NCI-H1048 (cell line): ENCODE measurements around the gene ESPL1.

Source experiments
- DNase-seq: peaks from one replicate; lab custom pipeline; 2025; lab: John Stamatoyannopoulos, UW

Gene ESPL1

DNA sequence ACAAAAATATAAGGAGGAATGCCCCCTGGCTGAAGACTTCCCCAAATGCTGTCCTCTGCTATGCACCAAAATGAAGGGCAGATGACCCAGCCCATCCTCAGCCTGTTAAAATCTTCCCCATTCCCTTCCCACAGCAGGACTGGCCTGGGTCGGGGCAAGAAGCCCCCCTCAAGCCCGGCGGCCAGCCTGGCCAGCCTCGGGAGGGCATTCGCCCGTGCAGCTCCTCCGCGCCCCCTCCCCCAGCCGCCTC lies 36.5 kb upstream of the ESPL1 start:
- DNase-seq = no peak

DNA sequence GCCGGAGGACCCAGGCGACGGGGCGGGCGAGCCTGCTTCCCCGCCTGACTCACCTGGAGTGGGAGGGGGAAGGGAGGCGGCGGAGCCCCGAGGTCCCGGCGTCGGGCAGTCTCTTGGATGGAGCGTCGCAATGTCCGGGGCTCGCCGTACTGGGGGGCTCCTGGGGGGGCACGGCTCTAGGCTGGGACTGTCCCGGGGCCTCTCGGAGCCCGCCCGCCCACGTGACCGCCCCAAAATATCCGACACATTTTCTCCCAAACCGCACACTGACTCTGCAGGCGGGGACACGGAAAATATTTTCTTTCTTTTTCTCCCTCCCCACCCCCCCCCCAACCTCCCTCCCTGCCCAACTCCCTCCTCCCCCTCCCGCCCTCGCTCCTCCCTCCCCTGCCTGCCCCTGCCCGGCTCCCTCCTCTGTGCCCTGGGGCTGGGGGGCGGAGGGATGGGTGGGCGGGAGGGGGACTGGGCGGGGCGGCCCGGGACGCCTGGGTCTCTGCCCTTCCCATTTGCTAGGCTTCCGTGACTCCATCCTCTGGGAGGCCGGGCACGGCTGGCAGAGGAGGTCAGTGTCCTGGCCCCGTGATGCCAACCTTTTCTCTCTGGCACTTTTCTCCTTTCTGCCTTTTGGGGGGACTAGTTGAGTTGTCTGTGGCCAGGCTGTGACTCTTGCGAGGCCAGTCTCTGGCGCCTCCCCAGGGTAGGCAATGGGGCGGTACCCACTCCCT lies 36.0 kb upstream of the ESPL1 start, which contains the start of gene RARG:
TSS of gene RARG (minus strand) at position 289 of the 725 bp plus-strand sequence. CDS start 4,664 bp downstream, outside the sequence.
- DNase-seq = no peak

DNA sequence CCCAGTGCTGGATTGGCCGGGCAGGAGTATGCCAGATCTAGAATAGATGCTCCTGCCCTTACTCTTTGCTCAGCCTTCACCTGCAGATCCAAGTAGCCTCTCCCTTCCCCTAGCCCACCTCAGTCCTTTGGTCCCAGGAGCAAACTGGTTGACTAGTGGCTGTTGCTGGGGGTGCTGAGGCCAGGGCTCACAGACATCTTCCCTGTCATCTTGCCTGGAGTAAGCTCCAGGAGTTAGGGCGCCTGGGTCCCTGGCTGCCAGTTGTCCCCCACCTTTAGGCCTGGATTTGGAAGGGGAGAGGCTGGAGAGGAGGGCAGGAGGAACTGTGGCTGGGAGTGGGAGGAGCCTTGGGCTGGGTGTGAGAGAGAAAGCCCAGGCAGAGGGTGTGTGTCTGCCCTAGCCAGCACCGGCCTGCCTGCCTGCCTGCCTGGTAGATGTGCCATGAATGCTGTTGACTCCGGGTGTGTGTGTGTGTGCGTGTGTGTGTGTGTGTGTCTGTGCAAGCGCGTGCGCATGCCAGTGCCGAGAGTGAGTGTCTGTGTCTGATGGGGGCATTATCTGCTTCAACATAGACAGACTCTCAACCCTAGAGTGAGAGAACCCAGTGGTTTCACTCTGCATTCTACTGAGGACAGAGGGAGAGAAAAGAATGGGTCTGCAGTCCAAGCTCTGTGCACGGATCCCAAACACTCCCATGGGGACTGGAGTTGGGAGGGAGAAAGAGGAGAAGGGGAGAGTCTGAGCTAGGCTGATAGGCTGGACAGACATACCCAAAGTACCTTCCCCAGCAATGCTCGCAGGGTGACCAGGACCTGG lies 35.2 kb upstream of the ESPL1 start:
- no peak for DNase-seq

DNA sequence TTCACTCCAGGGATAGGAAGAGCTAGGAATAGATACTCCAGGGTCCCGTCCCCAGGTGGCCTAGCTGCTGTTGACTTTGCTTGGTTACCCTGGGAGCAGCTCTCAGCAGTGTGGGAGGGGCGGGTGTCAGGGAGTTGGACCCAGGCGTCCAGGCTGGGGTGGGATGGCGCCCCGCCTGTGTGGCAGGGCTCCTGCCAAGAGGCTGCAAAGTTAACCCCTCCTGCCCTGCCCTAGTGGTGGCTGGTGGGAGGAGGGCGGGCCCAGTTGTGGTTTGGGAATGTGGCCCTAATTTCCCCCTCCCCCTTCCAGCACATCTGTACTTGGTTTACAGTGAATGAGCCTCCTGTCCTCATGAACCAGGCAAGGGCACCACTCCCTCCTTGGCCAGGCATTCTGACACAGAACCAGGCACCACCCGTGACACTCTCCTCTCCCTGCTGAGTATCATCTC lies 34.4 kb upstream of the ESPL1 start:
- no peak for DNase-seq

DNA sequence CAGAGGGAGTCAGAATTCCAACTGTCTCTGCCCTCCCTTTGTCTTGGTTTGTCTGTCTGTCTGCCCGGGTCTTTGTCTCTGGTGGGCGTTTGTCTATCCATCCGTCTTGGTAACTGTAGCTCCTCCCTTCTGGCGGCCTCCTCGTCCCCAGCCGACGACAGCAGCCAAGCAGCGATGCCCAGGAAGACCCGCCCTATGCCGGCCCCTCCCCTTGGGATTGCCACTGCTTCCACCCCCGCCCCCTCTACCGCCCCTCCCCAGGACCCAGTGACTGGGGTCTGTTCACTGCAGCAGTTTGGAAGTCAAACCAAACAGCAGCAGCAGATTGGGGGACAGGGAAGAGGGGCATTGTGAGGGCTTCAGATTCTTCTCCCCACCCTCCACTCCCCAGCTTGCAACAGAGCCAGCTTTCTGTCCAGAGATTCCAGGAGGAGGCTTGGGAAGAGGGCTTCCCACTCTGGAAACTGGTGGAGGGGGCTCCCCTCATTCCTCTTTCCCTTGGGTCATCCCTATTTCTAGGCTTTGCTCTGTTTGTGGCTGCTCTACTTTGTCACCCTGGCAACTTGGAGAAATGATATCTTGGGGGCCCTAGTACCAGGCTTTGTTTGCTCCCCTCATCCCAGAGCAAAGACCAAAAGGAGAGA lies 33.7 kb upstream of the ESPL1 start:
- DNase-seq = no peak

DNA sequence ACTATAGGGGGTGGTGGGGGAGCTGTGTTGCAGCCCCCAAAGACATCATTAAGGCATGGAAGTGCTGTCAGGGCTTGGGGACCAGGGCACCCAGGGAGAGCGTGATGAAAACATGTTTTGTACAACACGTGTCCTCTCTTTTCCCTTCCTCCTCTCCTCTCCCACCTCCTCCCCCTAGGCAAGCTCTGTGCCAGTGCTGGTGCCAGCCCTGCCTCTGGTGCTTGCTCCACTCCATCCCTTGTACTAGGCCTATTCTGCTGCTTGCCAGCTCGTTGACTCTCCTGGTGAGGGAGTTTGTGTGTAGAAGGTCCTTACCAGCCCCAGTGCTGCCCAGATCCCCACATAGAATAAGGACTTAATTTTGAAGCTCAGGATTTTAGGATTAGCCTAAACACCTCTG lies 32.9 kb upstream of the ESPL1 start:
- DNase-seq = no peak

DNA sequence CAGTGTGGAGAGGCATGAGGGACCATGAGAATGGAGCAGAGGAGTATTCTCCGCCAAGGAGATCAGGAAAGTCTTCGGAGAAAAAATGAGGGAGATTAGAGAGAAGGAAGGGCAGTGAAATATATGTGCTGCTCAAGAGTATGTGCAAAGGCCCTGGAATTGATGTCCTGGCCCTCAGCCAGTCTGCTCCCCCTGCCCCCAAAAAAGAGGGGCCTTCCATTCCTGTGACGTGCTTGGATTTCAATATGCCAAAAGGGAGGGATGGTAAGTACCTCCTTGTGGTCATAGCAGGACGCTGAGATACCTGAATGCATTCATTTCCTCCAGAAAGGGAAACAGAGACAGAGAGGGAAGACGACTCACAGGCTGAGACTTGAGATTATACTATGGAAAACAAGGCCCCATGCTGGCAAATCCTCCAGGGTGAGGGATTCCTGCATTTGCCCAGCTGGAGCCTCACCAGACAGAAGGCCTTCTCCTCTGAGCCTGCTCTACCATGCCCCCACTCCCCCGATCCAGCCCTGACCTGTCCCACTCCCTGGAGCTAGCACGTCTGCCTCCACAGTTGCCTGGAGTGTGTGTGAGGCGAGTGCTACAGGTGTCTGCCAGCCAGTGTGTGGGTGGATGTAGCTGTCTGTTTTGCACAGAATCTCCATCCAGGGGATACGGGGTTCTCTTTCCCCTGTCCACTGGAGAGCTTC lies 32.2 kb upstream of the ESPL1 start:
- DNase-seq = no peak

DNA sequence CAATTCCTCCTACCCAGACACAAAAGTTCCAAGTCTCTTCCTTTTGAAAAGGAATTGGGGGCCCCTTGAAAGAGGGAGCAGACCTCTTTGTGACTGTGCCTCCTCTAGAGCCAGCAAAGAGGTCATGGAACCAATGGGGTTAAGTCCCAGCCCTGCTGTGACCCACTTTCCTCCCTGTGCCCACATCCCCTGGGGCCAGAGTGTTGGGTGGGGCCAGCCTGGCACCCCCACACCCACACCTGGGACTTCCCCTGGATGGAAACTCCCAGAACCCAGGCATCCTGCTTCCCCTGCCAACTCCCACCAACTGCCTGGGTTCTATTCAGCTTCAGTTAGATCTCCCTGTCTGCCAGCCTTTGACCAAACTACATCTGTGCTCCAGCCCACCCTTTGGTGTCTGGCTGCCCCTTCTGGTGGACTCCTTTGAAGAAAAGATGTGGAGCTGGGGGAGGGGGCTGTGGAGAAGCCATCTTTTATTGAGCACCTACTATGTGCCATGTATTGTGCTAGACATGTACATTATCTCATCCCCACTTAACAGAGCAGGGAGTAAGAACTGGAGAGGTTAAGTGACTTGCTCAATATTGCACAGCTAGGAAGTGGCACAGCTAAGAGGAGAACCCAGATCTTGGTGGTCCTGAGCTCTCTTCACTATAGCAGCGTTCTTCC lies 31.5 kb upstream of the ESPL1 start:
- no peak for DNase-seq

DNA sequence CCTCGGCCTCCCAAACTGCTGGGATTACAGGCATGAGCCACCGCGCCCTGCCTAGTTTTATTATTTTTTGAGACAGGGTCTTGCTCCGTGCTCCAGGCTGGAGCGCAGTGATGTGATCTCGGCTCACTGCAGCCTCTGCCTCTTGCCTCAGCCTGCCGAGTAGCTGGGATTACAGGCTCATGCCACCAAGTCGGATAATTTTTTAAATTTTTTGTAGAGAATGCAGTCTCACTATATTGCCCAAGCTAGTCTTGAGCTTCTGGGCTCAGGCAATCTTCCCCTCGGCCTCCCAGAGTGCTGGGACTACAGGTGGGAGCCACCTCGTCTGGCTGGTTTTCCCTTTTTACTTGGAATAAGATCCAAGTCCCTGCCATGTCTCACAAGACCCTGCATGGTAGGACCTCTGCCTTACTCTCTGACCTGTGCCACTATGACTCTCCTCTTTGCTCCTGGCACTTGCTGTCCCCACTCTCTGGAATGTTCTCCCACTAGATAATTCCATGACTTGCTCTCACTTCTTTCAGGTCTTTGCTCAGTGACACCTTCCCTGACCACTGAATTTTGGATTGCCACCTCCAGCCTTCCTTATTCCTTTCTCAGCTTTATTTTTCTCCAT lies 28.3 kb upstream of the ESPL1 start:
- no peak for DNase-seq

DNA sequence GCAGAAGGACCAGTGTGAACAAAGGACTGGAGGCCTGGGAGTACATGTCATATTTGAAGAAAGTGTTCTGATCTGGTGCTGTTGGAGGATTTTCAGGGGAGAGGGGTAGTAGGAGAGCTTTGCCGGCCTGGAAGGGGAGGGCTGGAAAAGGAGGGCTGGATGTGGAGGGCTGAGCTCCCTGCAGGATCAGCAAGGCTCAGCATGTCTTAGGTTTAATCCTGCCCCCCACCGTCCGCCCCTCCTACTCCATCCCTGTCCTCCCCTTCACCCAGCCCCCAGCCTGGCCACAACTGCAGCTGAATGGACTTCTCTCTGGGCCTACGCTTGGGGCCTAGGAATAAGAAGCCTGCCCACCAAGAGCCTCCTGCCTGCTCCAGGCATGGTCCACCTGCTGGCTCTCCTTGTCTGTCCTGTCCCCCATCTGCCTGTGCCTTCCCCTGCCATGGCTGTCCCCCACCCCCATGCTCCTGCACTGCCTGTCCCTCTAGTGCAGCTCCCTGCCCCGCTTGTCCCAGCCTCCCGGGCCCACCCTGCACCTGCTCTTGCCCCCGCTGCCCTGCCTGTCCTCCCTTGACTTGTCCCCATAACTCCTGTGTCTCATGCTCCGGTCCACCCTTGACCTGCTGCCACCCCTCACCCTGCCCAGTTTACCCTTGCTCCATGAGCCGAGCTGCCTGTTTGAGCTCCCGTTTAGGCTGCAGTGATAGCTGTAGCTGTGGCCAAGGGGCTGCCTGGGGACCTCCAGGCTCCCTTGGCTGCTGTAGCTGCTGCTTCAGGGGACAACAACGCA lies 26.3 kb upstream of the ESPL1 start:
- DNase-seq = no peak

DNA sequence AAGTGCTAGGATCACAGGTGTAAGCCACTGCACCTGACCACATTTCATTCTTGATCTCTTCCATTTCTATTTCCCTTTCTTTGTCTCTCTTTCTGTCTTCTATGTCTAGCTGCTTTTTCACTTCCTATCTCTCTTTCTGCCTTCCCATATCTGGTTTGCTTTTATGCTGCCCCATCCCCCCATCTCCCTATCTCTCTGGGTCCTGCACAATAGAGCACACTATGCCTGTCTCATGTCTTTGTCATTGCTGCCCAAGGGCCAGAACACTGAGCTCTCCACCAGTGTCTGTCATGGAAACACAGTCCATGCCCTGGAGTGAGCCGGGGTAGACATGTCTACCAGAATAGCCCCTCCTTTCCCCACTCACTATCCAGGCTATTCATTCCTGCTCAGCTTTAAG lies 23.8 kb upstream of the ESPL1 start:
- DNase-seq = no peak

DNA sequence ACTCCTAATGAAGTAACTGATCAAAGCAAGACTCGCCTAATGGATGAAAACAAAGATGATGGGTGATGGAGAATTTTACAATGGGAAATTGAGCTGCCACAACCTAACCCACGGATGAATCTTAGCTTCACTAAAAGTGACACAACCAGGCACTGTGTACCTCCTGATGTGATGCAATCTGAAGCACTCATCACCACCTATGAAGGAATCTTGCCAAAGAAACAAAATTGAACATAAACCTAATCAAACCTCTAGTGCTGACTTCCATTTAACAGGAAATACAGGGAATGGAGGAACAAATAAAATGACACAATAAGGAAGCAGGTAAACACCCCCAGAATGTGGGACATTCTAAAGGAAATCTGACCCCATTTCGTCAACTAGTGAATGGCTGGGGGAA lies 22.8 kb upstream of the ESPL1 start:
- no peak for DNase-seq

DNA sequence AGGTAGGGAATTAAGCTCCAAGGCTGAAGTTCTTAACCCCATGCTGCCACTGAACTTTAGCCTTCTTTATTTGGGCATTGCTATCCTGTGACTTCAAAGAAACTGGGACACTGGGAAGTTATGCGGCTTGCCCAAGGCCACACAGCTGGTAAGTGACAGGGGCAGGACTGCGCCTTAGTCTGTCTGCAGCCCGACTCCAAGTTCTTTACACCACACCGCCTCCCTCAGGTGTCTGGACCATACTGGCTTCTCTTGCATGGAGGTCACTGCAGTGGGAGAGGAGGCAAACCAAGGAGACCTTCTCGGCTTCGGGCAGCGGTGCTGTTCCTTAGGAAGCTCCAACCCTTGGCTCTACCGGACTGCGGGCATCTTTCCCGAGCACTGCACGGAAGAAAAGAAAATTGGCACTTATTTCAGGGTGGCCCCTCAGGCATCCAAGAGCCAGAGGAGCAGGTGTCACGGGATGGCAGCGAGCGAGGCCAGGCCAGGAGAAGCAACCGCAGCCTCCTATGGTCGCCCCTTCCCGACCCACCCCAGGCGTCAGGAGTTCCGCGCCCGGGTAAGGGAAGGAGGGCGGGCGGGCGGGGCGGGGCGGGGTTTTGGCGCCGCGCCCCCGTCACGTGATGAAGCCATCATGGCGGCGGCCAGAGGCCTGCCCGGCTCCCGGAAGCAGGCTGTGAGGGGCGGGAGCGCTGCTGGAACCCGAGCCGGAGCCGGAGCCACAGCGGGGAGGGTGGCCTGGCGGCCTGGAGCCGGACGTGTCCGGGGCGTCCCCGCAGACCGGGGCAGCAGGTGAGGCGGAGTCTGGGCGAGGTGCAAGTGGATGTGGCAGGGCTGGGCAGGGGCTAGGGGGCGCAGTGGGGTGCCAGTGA lies 16.4 kb upstream of the ESPL1 start:
- DNase-seq = peak; percentile 55

DNA sequence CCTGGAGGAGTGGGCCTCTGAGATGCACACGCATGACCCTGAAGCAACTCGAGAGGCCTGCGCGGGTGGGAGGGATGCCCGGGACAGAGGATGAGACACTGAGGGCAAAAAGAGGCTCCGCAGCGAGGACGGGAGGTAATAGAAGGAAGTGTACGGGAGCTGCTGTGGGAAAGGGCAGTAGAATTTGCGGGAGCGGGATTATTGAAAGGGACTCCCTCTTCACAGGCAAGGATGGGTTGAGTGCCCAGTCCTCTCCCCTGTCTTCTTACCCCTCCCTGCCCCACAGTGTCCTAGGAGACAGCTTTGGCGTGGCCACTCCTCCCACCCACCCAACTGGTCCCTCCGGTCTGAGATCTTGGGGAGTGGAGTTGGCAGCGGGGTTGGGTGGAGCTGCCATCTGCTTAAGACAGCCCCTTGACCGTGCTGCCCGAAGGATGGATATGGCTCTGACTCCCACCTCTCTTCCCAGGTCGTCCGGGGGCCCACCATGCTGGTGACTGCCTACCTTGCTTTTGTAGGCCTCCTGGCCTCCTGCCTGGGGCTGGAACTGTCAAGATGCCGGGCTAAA lies 15.7 kb upstream of the ESPL1 start:
- DNase-seq = no peak

DNA sequence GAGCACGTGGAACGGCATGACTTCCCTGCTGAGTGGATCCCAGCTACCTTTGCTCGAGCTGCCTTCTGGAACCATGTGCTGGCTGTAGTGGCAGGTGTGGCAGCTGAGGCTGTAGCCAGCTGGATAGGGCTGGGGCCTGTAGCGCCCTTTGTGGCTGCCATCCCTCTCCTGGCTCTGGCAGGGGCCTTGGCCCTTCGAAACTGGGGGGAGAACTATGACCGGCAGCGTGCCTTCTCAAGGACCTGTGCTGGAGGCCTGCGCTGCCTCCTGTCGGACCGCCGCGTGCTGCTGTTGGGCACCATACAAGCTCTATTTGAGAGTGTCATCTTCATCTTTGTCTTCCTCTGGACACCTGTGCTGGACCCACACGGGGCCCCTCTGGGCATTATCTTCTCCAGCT lies 14.8 kb upstream of the ESPL1 start:
- no peak for DNase-seq

DNA sequence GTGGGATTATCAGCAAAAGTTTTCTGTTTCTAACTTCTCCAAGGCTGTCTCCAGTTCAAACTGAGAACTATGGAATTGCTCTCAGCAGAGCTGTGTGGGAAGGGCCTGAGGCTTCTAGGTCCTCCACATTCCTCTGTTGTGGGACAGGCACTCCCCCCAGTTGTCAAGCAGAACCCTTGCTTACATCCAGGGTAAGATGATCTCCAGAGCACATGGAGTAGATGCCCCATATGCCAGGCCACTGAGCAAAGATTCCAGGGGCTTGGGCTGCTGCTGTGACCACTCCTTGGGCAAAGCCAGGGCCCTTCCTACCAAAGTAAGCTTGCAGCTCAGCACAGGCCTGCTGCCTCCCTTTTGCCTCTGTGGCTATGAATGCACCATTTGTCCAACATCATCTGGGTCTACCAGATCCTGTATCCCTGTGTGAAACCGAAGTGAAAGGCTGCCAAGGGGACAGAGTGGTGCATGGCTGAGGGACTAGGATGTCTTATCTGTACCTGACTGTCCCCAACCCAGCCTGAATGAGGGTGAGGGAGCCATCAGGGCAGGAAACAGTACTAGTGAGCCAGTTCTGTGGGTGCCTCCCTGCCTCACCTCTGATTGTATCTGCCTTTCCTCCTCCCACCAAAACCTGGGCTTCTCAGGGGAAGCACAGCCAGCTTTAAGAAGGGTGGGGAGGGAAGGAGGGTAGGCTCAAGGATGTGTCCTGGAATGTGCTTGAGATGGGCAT lies 13.1 kb upstream of the ESPL1 start:
- DNase-seq = no peak

DNA sequence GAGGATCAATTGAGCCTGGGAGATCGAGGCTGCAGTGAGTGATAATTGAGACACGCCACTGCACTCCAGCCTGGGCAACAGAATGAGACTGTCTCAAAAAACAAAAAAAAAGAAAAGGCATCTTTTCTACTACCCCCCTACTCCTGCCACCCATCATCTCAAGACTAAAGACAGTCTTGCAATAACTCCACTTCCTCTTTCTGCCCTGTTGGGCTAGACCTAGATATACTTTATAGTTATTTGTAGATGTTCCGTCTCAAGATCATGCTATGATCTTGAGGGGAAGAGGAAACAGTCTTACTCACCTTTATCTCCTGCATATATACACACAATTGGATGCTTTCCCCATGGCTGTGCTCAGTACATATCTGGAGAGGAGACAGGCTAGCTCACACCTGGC lies 12.1 kb upstream of the ESPL1 start:
- no peak for DNase-seq
